C4-2B (cell line): ENCODE measurements around the gene DBN1.
A peak's percentile ranks its signal among the peaks of the same experiment; 100 is the strongest.

Experiments used
- H3K27ac ChIP-seq: fragments of 450-650 bp; 2 replicates; pipeline ENCODE4 v1.5.1; 2017
- ZFX ChIP-seq: fragments of 450-650 bp; IDR thresholded peaks from 2 replicates; pipeline ENCODE4 v1.6.1; 2017
- TF ChIP-seq, protein P1 (sequence below): fragments of 450-650 bp; conservative IDR thresholded peaks from 2 replicates; pipeline ENCODE4 v1.5.1; 2017; ENCODE audit warnings: mild to moderate bottlenecking

DBN1 gene

DNA sequence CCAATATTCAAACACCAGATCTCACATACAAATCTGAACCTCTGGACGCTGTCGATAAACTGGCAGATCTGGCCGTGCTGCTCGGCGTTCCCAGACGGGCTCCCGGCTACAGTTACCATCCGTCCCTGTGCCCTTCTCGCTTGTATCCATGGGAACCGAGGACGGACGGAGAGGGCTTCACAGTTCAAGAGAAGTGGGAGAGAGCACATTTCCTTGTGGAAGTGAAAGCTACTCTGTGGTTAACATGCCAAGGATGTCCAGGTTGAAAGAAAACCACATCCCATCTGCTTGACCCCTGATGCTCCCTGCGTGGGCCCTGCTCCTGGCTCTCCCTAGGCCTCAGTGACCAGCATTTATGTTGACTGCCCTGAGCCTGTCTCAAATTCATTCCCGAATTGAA is 6.3 kb upstream of the DBN1 start:
- peak overlapping the region; percentile 63 for H3K27ac ChIP-seq
- peak; percentile 31; the same call in 1 of the 2 replicates for TF ChIP-seq ZFX
- TF ChIP-seq, protein P1, sequence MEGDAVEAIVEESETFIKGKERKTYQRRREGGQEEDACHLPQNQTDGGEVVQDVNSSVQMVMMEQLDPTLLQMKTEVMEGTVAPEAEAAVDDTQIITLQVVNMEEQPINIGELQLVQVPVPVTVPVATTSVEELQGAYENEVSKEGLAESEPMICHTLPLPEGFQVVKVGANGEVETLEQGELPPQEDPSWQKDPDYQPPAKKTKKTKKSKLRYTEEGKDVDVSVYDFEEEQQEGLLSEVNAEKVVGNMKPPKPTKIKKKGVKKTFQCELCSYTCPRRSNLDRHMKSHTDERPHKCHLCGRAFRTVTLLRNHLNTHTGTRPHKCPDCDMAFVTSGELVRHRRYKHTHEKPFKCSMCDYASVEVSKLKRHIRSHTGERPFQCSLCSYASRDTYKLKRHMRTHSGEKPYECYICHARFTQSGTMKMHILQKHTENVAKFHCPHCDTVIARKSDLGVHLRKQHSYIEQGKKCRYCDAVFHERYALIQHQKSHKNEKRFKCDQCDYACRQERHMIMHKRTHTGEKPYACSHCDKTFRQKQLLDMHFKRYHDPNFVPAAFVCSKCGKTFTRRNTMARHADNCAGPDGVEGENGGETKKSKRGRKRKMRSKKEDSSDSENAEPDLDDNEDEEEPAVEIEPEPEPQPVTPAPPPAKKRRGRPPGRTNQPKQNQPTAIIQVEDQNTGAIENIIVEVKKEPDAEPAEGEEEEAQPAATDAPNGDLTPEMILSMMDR, result no peak

DNA sequence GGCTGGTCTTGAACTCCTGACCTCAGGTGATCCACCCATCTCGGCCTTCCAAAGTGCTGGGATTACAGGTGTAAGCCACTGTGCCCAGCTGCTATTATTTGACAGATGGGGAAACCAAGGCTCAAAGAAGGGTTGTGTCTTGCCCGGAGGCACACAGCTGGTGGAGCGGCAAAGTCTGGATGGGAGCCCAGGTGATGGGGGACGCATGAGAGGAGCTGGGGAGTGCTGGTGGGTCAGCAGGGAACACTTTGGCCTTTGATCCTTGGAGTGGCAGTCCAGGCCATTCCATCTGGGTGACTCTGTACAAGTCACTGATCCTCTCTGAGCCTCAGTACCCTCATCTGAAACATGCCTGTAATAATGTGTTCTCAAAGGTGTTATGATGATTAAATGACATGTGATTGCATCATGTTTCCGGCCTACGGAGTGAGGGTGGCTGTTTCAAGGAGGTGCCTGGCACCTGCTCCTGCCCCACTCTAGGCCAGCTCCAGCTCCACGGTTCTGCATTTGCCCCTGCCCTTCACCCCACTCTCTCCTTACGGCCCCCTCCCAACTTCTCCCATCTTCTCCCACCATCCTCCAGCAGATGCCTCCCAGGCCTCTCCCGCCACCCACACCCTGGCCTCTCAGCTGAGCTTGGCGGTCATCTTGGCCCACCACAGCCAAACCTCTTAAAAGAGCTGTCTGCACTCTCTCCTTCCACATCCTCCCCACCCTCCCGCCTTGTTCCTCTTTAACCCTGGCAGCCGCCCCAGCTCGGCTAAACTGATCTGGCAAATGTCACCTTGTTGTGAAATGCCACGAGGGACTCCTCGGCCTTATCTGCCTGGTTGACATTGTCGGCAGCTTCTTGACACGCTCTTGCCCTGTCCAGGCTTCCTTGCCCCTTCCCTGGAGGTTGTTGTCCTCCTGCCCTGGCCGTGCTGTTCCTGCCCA is 5.5 kb upstream of the DBN1 start:
- peak overlapping the region; percentile 63 for H3K27ac ChIP-seq
- TF ChIP-seq, protein P1, result no peak
- TF ChIP-seq ZFX, result no peak

DNA sequence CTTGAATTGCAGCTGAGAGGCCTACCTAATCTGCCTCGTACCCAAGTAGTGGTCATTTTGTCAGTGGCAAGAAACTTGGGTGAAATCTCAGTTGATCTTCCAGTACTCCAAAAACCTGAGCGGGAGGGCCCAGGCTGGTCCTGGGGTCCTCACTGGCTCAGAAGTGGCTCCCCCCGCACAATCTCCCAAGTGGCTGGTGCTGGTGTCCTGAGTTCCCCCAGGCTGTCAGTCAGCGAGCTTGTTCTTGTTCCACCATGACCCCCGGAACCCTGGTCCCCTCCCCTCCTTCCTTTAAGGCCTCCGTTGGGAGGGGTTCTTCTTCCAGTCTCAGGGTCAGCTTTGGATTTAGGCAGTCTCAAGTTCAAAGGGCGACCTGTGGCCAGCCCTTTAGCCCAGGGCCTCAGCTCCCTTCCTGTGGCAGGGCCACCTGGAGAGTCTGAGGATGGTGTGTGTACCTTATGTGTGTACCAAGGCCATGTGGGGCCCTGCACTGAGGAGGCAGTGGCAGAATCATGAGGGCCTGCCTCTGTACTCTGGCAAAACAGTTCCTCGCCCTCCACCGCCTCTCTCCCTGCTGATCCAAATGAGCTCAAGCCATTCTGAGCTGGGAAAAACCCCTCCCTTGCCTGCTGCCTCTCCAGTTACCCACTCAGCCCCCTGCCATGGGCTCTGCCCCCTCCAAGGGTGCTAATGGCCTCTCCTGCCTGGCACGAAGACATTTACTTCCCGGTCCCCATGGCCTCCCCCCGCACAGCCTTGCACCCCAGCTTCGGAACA is 4.5 kb upstream of the DBN1 start:
- H3K27ac ChIP-seq, result peak overlapping the region; percentile 63
- no peak for TF ChIP-seq ZFX
- TF ChIP-seq, protein P1, result no peak

DNA sequence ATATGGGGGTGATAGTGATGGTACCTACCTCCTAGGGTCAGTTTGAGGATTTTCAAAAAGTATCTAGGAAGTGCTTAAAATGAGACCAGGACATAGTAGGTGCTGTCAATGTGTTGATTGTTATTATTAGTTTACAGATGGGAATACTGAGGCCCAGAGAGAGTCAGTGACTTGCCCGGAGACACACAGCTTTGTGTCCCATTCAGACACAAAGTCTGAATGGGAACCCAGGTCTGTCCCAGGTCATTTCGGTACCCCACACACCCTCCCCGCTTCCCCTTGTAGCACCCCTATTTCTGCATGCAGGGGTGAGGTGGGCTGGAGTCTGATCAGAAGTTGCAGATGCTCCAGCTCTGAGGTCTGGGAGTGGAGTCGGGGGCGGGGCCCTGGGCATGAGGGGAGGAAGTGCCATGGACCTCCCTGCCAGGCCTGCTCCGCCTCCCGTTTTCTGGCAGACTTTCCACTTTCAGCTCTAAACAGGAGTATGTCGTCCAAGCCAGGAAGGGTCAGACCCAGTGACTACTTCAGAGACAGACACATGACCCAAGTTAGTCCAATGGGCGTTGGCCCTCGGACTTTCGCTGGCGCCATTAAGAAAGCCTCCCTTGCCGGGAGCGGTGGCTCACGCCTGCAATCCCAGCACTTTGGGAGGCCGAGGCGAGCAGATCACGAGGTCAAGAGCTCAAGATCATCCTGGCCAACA is 3.2 kb upstream of the DBN1 start:
- TF ChIP-seq, protein P1, result no peak
- no peak for TF ChIP-seq ZFX
- no peak overlapping the region for H3K27ac ChIP-seq

DNA sequence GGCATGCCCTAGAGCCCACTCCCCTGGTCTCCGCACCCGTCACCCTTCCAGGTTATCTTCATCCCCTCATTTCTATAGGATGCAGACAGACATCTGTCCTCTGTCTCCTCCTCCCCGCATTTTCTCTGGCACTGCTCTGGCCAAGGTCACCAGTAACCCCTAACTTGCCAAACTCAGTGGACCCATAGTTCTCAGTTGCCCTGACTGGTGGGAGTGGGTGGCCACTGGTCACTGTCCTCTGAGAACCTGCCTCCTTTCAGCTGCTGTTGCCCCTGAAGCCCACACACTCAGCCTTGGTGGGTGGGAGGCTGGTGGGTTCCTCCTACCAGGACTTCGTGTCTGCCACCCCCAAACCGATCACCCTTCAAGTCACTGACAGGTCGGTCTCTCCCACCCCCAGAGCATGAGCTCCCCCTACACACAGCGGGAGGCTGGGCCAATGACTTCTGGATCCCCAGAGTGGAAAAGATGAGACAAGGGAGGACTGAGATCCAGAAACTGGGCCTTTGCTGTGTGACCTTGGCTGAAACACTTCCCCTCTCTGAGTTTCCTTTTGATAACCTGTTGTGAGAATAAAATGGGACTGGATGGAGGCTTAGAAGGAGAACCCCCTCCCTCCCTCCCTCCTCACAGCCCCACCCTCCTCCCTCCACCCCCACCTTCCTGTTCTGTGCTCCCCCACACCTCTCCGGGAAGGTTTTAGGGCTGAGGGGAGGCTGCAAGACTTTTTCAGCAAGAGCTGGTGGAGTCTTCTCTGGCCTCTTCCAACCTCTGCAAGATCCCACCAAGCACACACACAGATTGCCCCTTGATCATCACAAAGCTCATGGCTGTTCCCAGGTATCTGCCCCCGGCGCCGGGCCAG is 2.4 kb upstream of the DBN1 start:
- no peak overlapping the region for H3K27ac ChIP-seq
- TF ChIP-seq, protein P1, result no peak
- TF ChIP-seq ZFX, result no peak

DNA sequence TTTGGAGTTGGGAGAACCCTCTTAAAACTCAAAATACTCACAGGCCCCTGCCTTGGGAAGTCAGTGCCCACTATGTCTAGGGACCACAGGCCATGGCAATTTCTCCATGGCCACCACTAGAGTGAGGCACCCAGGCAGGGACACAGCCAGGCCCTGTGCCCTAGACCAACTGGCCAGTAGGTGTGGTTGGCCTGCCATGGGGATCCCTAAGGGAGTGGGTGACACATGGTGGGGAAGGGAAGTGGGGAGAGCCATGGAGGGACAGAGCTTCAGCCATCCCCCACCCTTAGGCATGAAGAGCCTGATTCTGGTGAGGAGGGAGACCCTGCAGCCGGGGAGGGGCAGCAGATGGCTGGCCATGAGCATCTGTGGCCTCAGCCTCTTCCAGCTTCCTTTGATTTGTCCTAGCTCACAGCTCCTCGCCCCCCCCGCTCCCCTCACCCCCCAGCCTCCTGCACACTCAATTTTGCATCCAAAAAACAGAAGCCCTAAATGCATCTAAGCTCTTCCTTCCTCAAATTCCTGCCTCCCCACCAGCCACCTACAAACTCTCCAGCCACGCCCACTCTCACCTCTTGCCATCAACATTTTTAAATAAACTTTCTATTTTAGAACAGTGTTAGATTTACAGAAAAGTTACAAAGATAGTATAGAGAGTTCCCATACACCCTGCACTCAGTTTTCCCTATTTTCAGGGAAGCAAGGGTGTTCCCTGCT is 1.6 kb upstream of the DBN1 start:
- no peak for TF ChIP-seq ZFX
- TF ChIP-seq, protein P1, result no peak
- no peak overlapping the region for H3K27ac ChIP-seq
